SK-N-SH treated with all-trans-retinoic acid at 6 μM for 48 hours (cell line): ENCODE measurements around the gene SLC5A10.

Source experiments
- ATAC-seq: fragments of 200-7000 bp; cut with Tn5 transposase; 3 replicates; pipeline ENCODE4 v1.9.1; 2020; ENCODE audit warnings: mild to moderate bottlenecking, moderate library complexity
- ARNTL ChIP-seq: fragments of 450-650 bp; formaldehyde crosslinking; IDR thresholded peaks from 2 replicates; pipeline ENCODE4 v1.5.0; 2020; ENCODE audit warnings: low read depth, mild to moderate bottlenecking, moderate library complexity, borderline replicate concordance
- BACH2 ChIP-seq: fragments of 250-450 bp; sonication (Bioruptor Pico); IDR thresholded peaks from 2 replicates; pipeline ENCODE4 v1.9.0; 2021; ENCODE audit warnings: mild to moderate bottlenecking, borderline replicate concordance
- CREB5 ChIP-seq: fragments of 250-450 bp; sonication (Bioruptor Pico); IDR thresholded peaks from 2 replicates; pipeline ENCODE4 v1.5.1; 2020; ENCODE audit warnings: low read depth, mild to moderate bottlenecking, moderate library complexity
- CSRNP3 ChIP-seq: fragments of 250-450 bp; sonication (Bioruptor Pico); IDR thresholded peaks from 2 replicates; pipeline ENCODE4 v1.5.1; 2021; ENCODE audit warnings: mild to moderate bottlenecking, moderate library complexity
- ESRRG ChIP-seq: fragments of 250-450 bp; sonication (Bioruptor Pico); IDR thresholded peaks from 2 replicates; pipeline ENCODE4 v1.6.1; 2021; ENCODE audit warnings: mild to moderate bottlenecking
- GLIS3 ChIP-seq: fragments of 250-450 bp; sonication (Bioruptor Pico); IDR thresholded peaks from 2 replicates; pipeline ENCODE4 v1.5.0; 2020; ENCODE audit warnings: mild to moderate bottlenecking, moderate library complexity
- ISL1 ChIP-seq: fragments of 250-450 bp; sonication (Bioruptor Pico); IDR thresholded peaks from 2 replicates; pipeline ENCODE4 v2.1.2; 2022; ENCODE audit warnings: mild to moderate bottlenecking, moderate library complexity
- OSR1 ChIP-seq: fragments of 250-450 bp; sonication (Bioruptor Pico); IDR thresholded peaks from 2 replicates; pipeline ENCODE4 v1.8.0; 2022; ENCODE audit warnings: moderate library complexity, mild to moderate bottlenecking, inconsistent platforms
- PATZ1 ChIP-seq: fragments of 250-450 bp; sonication (Bioruptor Pico); IDR thresholded peaks from 2 replicates; pipeline ENCODE4 v1.8.0; 2020; ENCODE audit warnings: mild to moderate bottlenecking, moderate library complexity, borderline replicate concordance
- POU6F1 ChIP-seq: fragments of 250-450 bp; sonication (Bioruptor Pico); IDR thresholded peaks from 2 replicates; pipeline ENCODE4 v1.8.0; 2021; ENCODE audit warnings: low read depth, mild to moderate bottlenecking, moderate library complexity, borderline replicate concordance
- PPARA ChIP-seq: fragments of 250-450 bp; sonication (Bioruptor Pico); IDR thresholded peaks from 2 replicates; pipeline ENCODE4 v1.5.0; 2020; ENCODE audit warnings: mild to moderate bottlenecking, borderline replicate concordance
- RARB ChIP-seq: fragments of 250-450 bp; sonication (Bioruptor Pico); IDR thresholded peaks from 2 replicates; pipeline ENCODE4 v1.8.0; 2021; ENCODE audit warnings: mild to moderate bottlenecking, moderate library complexity
- SNAI2 ChIP-seq: fragments of 250-450 bp; sonication (Bioruptor Pico); IDR thresholded peaks from 2 replicates; pipeline ENCODE4 v1.5.0; 2020; ENCODE audit warnings: mild to moderate bottlenecking, moderate library complexity
- TOX ChIP-seq: fragments of 250-450 bp; sonication (Bioruptor Pico); IDR thresholded peaks from 2 replicates; pipeline ENCODE4 v1.8.0; 2021; ENCODE audit warnings: mild to moderate bottlenecking, moderate library complexity, borderline replicate concordance
- TSHZ2 ChIP-seq: fragments of 250-450 bp; sonication (Bioruptor Pico); IDR thresholded peaks from 2 replicates; pipeline ENCODE4 v1.5.0; 2020; ENCODE audit warnings: mild to moderate bottlenecking, moderate library complexity
- ZC3H10 ChIP-seq: fragments of 250-450 bp; sonication (Bioruptor Pico); IDR thresholded peaks from 2 replicates; pipeline ENCODE4 v1.5.1; 2021; ENCODE audit warnings: mild to moderate bottlenecking, moderate library complexity
- ZFP30 ChIP-seq: fragments of 450-650 bp; formaldehyde crosslinking; IDR thresholded peaks from 2 replicates; pipeline ENCODE4 v1.5.0; 2022; ENCODE audit warnings: mild to moderate bottlenecking, moderate library complexity
- ZNF565 ChIP-seq: fragments of 450-650 bp; formaldehyde crosslinking; conservative IDR thresholded peaks from 2 replicates; pipeline ENCODE4 v1.5.0; 2020; ENCODE audit warnings: low read depth, mild to moderate bottlenecking, moderate library complexity
- ZNF70 ChIP-seq: fragments of 450-650 bp; formaldehyde crosslinking; IDR thresholded peaks from 2 replicates; pipeline ENCODE4 v1.5.0; 2020; ENCODE audit warnings: mild to moderate bottlenecking, moderate library complexity
- ZNF8 ChIP-seq: fragments of 450-650 bp; formaldehyde crosslinking; IDR thresholded peaks from 2 replicates; pipeline ENCODE4 v1.5.0; 2020; ENCODE audit warnings: mild to moderate bottlenecking, moderate library complexity

SLC5A10 gene

GRCh38 chr17:18987230-18987610 lies 35.3 kb downstream of the SLC5A10 start:
- ATAC-seq, result no peak
- no peak for TF ChIP-seq ISL1 (CRISPR knock-in tag)
- TF ChIP-seq POU6F1 (CRISPR knock-in tag), result no peak
- no peak for TF ChIP-seq TOX (CRISPR knock-in tag)
- TF ChIP-seq ZNF565 (CRISPR knock-in tag), result no peak
- TF ChIP-seq ZNF8, result no peak
- TF ChIP-seq ARNTL (CRISPR knock-in tag), result no peak
- no peak for TF ChIP-seq TSHZ2 (CRISPR knock-in tag)
- no peak for TF ChIP-seq CREB5 (CRISPR knock-in tag)
- TF ChIP-seq OSR1, result no peak
- TF ChIP-seq SNAI2 (CRISPR knock-in tag), result no peak
- TF ChIP-seq CSRNP3, result no peak
- no peak for TF ChIP-seq PPARA (CRISPR knock-in tag)
- TF ChIP-seq PATZ1 (CRISPR knock-in tag), result no peak
- no peak for TF ChIP-seq ZNF70 (CRISPR knock-in tag)
- no peak for TF ChIP-seq ESRRG (CRISPR knock-in tag)
- no peak for TF ChIP-seq ZC3H10 (CRISPR knock-in tag)
- TF ChIP-seq, all 23 proteins: peak for 0

- ATAC-seq, result no peak
- no peak for TF ChIP-seq PATZ1 (CRISPR knock-in tag)
- no peak for TF ChIP-seq CREB5 (CRISPR knock-in tag)
- no peak for TF ChIP-seq TSHZ2 (CRISPR knock-in tag)
- TF ChIP-seq POU6F1 (CRISPR knock-in tag), result no peak
- no peak for TF ChIP-seq ESRRG (CRISPR knock-in tag)
- TF ChIP-seq ZC3H10 (CRISPR knock-in tag), result no peak
- no peak for TF ChIP-seq GLIS3 (CRISPR knock-in tag)
- no peak for TF ChIP-seq RARB (CRISPR knock-in tag)
- TF ChIP-seq ZNF565 (CRISPR knock-in tag), result no peak
- no peak for TF ChIP-seq ZNF8
- no peak for TF ChIP-seq ZFP30 (CRISPR knock-in tag)
- no peak for TF ChIP-seq ARNTL (CRISPR knock-in tag)
- TF ChIP-seq BACH2 (CRISPR knock-in tag), result no peak
- no peak for TF ChIP-seq ISL1 (CRISPR knock-in tag)
- no peak for TF ChIP-seq PPARA (CRISPR knock-in tag)
Measured at GRCh38 chr17:18987862-18988545, 36.0 kb downstream of the SLC5A10 start.
